Neural cell (in vitro differentiated cells): Measurements from ENCODE around the gene CYP11A1. TPM values are rescaled to one million over a fixed set of nuclear protein-coding genes. Genes with fewer than 3 reads are reported as not detected.

Source experiments
- H2AFZ ChIP-seq: fragments of 200-600, 300-800 bp; sonication (generic), shearing (Covaris generic); 2 replicates; pipeline ENCODE4 v1.6.0; 2014; ENCODE audit warnings: low read depth, mild to moderate bottlenecking, antibody characterized with exemption, low read length, moderate library complexity
- H3F3A ChIP-seq: fragments of 200-600 bp; shearing (Covaris generic); 2 replicates; pipeline ENCODE4 v1.6.1; 2016; ENCODE audit warnings: mild to moderate bottlenecking, moderate library complexity, mixed read lengths, antibody characterized with exemption, low read length; ENCODE audit not compliant: insufficient read depth, poor library complexity, severe bottlenecking
- H3K27ac ChIP-seq: fragments of 200-600, 300-800 bp; sonication (generic), shearing (Covaris generic); 2 replicates; pipeline ENCODE4 v1.5.1; 2014; ENCODE audit warnings: mild to moderate bottlenecking, low read length, moderate library complexity
- H3K27me3 ChIP-seq: fragments of 300-800, 200-600 bp; sonication (generic), shearing (Covaris generic); 2 replicates; pipeline ENCODE4 v1.6.0; 2014; ENCODE audit warnings: mild to moderate bottlenecking, low read depth, low read length, moderate library complexity; ENCODE audit not compliant: insufficient read depth
- H3K36me3 ChIP-seq: fragments of 300-800, 200-600 bp; sonication (generic), shearing (Covaris generic); 2 replicates; pipeline ENCODE4 v1.5.1; 2014; ENCODE audit warnings: mild to moderate bottlenecking, antibody characterized with exemption, low read length, moderate library complexity; ENCODE audit not compliant: insufficient read depth
- H3K4me2 ChIP-seq: fragments of 300-800, 200-600 bp; sonication (generic), shearing (Covaris generic); 2 replicates; pipeline ENCODE4 v1.6.0; 2014; ENCODE audit warnings: mild to moderate bottlenecking, low read length
- H3K4me3 ChIP-seq: fragments of 300-800, 200-600 bp; sonication (generic), shearing (Covaris generic); 2 replicates; pipeline ENCODE4 v1.5.1; 2014; ENCODE audit warnings: mild to moderate bottlenecking, low read length, moderate library complexity
- H3K79me2 ChIP-seq: fragments of 200-600 bp; shearing (Covaris generic); replicated peaks from 2 replicates; pipeline ENCODE4 v1.6.0; 2014; ENCODE audit warnings: mild to moderate bottlenecking, low read length, moderate library complexity; ENCODE audit not compliant: insufficient read depth
- H3K9ac ChIP-seq: fragments of 300-800, 200-600 bp; sonication (generic), shearing (Covaris generic); 2 replicates; pipeline ENCODE4 v1.6.1; 2016; ENCODE audit warnings: mild to moderate bottlenecking, low read length, mixed read lengths
- H3K9me2 ChIP-seq: fragments of 200-600 bp; shearing (Covaris generic); 2 replicates; pipeline ENCODE4 v1.6.1; 2016; ENCODE audit warnings: mild to moderate bottlenecking, low read length, mixed read lengths; ENCODE audit not compliant: insufficient read depth
- H3K9me3 ChIP-seq: fragments of 200-600, 300-800 bp; sonication (generic), shearing (Covaris generic); 2 replicates; pipeline ENCODE4 v1.6.1; 2016; ENCODE audit warnings: mild to moderate bottlenecking, mixed run types, low read length, moderate library complexity, mixed read lengths
- H4K20me1 ChIP-seq: fragments of 200-600 bp; shearing (Covaris generic); 2 replicates; pipeline ENCODE4 v1.6.1; 2016; ENCODE audit warnings: mild to moderate bottlenecking, mixed run types; ENCODE audit not compliant: insufficient read depth
- EP300 ChIP-seq: fragments of 450-650 bp; conservative IDR thresholded peaks from 2 replicates; pipeline ENCODE4 v1.6.1; 2014; ENCODE audit warnings: antibody characterized with exemption, mild to moderate bottlenecking, moderate library complexity; ENCODE audit not compliant: poor library complexity, severe bottlenecking
- EZH2 ChIP-seq: fragments of 200-600, 300-800 bp; shearing (Covaris generic), sonication (generic); IDR thresholded peaks from 2 replicates; pipeline ENCODE4 v1.6.1; 2014; ENCODE audit warnings: antibody characterized with exemption, low read length, borderline replicate concordance, mild to moderate bottlenecking; ENCODE audit not compliant: insufficient read depth, poor library complexity, severe bottlenecking
- MXI1 ChIP-seq: fragments of 450-650 bp; conservative IDR thresholded peaks from 2 replicates; pipeline ENCODE4 v1.6.1; 2014; ENCODE audit warnings: antibody characterized with exemption, mild to moderate bottlenecking; ENCODE audit not compliant: poor library complexity, severe bottlenecking
- POLR2AphosphoS5 ChIP-seq: IDR thresholded peaks from 2 replicates; pipeline ENCODE4 v1.6.1; 2012
- RAD21 ChIP-seq: fragments of 450-650 bp; conservative IDR thresholded peaks from 2 replicates; pipeline ENCODE4 v1.6.1; 2014; ENCODE audit warnings: antibody characterized with exemption, mild to moderate bottlenecking, moderate library complexity
- SMC3 ChIP-seq: fragments of 450-650 bp; conservative IDR thresholded peaks from 2 replicates; pipeline ENCODE4 v1.6.1; 2014; ENCODE audit warnings: antibody characterized with exemption, mild to moderate bottlenecking, moderate library complexity; ENCODE audit not compliant: poor library complexity
- TAF1 ChIP-seq: IDR thresholded peaks from 2 replicates; pipeline ENCODE4 v1.6.1; 2012; ENCODE audit warnings: low read depth
- polyA plus RNA-seq: library from polyadenylated mRNA; depleted of rRNA; stranded (reverse); fragments of >200 nt; gene quantifications from 2 replicates; pipeline ENCODE4 v1.2.3, GENCODE V29; 2014
- TF ChIP-seq, protein P1 (sequence below): IDR thresholded peaks from 2 replicates; pipeline ENCODE4 v1.6.1; 2012; ENCODE audit warnings: borderline replicate concordance
- TF ChIP-seq, protein P2 (sequence below): fragments of 450-650 bp; IDR thresholded peaks from 2 replicates; pipeline ENCODE4 v1.5.1; 2014; ENCODE audit warnings: antibody characterized with exemption, mild to moderate bottlenecking, moderate library complexity; ENCODE audit not compliant: poor library complexity, severe bottlenecking

Gene CYP11A1
- polyA plus RNA-seq, 1 donor from 2014 or later, result not detected

DNA sequence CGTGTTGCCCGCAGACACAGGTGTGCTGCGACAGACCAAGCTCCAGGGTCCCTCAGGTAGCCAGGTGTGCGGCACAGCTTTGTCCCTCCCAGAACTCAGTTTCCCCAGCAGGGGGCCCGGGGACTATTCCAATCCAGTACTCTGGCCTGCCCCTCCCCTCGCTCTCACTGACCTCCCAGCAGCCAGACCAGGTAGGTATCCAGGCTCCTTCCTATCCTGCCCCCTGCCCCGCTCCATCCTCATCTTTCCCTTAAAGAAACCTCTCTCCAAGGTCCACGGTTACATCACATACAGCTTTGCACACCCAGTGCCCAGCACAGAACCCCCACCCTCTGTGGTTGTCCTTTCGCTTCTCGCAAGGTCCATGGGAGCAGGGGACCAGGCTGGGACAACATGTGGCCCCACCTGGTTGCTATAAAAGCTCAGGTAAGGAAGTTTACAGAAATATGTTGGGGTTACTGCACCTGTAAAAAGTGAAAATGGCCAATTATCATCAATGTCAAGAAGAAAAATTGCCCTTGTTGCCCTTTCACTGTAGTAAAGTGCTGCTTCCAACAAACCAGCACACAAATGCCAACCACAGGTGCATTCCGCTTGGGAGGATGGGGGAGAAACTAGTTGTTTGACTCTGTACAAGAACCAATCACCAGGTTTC lies 7.3 kb upstream of the CYP11A1 start:
- H3K79me2 ChIP-seq, result no peaks in the 10 kb centered on the region
- TF ChIP-seq MXI1, result no peak
- TF ChIP-seq RAD21, result no peak
- TF ChIP-seq, protein P1, sequence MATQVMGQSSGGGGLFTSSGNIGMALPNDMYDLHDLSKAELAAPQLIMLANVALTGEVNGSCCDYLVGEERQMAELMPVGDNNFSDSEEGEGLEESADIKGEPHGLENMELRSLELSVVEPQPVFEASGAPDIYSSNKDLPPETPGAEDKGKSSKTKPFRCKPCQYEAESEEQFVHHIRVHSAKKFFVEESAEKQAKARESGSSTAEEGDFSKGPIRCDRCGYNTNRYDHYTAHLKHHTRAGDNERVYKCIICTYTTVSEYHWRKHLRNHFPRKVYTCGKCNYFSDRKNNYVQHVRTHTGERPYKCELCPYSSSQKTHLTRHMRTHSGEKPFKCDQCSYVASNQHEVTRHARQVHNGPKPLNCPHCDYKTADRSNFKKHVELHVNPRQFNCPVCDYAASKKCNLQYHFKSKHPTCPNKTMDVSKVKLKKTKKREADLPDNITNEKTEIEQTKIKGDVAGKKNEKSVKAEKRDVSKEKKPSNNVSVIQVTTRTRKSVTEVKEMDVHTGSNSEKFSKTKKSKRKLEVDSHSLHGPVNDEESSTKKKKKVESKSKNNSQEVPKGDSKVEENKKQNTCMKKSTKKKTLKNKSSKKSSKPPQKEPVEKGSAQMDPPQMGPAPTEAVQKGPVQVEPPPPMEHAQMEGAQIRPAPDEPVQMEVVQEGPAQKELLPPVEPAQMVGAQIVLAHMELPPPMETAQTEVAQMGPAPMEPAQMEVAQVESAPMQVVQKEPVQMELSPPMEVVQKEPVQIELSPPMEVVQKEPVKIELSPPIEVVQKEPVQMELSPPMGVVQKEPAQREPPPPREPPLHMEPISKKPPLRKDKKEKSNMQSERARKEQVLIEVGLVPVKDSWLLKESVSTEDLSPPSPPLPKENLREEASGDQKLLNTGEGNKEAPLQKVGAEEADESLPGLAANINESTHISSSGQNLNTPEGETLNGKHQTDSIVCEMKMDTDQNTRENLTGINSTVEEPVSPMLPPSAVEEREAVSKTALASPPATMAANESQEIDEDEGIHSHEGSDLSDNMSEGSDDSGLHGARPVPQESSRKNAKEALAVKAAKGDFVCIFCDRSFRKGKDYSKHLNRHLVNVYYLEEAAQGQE, result no peak
- H3K9ac ChIP-seq, result peak overlapping the region; percentile 16
- no peaks in the 10 kb centered on the region for H3K27me3 ChIP-seq
- H4K20me1 ChIP-seq, result no peaks in the 10 kb centered on the region
- no peaks in the 10 kb centered on the region for H3F3A ChIP-seq
- no peaks in the 10 kb centered on the region for H3K36me3 ChIP-seq
- H3K27ac ChIP-seq, result no peak overlapping the region
- no peak overlapping the region for H2AFZ ChIP-seq
- peak overlapping the region; percentile 92 for H3K4me3 ChIP-seq
- H3K9me3 ChIP-seq, result no peaks in the 10 kb centered on the region
- no peaks in the 10 kb centered on the region for H3K9me2 ChIP-seq
- peak overlapping the region; percentile 60 for H3K4me2 ChIP-seq

DNA sequence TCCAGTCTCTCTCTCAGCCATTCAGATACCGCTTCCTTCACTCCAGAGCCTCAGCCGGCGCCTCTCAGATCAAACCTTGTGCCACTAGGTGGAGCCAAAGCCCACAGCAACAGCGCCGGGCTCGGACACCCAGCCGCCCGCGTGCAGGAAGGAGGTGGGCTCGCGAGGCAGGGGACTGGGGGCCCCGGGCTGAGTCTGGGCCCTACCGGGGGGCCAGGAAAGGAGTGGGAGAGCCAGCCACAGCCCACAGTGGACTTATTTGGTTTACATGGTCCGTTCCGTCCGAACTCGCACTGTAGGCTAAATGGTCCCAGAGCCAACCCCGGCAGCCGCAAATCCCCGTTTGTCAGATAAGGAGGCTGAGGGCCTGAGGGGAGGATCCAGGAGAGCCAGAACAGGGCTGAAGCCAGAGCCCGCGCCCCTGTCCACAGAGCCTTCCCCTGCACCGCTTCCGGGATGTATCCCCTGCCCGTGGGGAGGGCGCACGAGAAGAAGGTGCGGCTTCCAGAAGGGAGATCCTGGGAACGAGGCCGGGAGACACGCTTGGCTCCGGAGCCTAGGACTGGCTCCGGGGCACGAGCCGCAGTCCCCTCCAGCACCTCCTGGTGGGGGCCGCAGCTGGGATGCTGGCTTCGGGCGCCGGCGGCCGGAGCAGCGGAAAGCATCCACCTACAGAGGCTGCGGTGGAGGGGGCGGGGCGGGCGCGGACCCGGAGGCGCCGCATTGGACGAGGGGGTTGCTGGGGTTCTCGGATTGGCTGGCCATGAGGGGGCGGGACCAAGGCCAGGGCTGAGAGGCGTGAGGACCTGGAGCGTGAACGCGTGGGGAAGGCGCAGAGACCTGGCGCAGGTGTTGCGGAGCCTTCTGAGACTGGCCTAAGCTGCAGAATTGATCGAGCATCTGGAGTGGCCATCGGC lies 6.5 kb upstream of the CYP11A1 start:
- Histone ChIP-seq H4K20me1 (no peaks in the 10 kb centered on the region), H3K27ac (peak overlapping the region; percentile 45), H3K27me3 (no peaks in the 10 kb centered on the region), H3K36me3 (no peaks in the 10 kb centered on the region), H3K9ac (peak overlapping the region; percentile 73), H3K79me2 (no peaks in the 10 kb centered on the region), H3K4me2 (peak overlapping the region; percentile 91), H2AFZ (peak overlapping the region; percentile 60), H3K9me3 (no peaks in the 10 kb centered on the region), H3K9me2 (no peaks in the 10 kb centered on the region), H3K4me3 (peak overlapping the region; percentile 92), H3F3A (no peaks in the 10 kb centered on the region)
- TF ChIP-seq EZH2 (no peak), POLR2AphosphoS5 (peak; percentile 20), EP300 (peak; percentile 15), TAF1 (no peak), SMC3 (peak; percentile 93), MXI1 (peak; percentile 62), RAD21 (peak; percentile 99)
- TF ChIP-seq, protein P1, result peak; percentile 55
- TF ChIP-seq, protein P2, sequence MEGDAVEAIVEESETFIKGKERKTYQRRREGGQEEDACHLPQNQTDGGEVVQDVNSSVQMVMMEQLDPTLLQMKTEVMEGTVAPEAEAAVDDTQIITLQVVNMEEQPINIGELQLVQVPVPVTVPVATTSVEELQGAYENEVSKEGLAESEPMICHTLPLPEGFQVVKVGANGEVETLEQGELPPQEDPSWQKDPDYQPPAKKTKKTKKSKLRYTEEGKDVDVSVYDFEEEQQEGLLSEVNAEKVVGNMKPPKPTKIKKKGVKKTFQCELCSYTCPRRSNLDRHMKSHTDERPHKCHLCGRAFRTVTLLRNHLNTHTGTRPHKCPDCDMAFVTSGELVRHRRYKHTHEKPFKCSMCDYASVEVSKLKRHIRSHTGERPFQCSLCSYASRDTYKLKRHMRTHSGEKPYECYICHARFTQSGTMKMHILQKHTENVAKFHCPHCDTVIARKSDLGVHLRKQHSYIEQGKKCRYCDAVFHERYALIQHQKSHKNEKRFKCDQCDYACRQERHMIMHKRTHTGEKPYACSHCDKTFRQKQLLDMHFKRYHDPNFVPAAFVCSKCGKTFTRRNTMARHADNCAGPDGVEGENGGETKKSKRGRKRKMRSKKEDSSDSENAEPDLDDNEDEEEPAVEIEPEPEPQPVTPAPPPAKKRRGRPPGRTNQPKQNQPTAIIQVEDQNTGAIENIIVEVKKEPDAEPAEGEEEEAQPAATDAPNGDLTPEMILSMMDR, result peak; percentile 99
